Occipital lobe (tissue), 2 donors: Measurements from ENCODE around the gene SIN3B. TPM values are rescaled to one million over a fixed set of nuclear protein-coding genes. Genes with fewer than 3 reads are reported as not detected.

Source experiments
- DNase-seq: peaks from one replicate; lab custom pipeline; 2025; lab: John Stamatoyannopoulos, UW
- total RNA-seq: library from RNA; depleted of rRNA; stranded (reverse); fragments of >200 nt; gene quantifications from one replicate; pipeline ENCODE4 v1.2.3, GENCODE V29; 2014

SIN3B gene
- total RNA-seq, 1 donor from 2014 or later, result 32.9 TPM

DNA sequence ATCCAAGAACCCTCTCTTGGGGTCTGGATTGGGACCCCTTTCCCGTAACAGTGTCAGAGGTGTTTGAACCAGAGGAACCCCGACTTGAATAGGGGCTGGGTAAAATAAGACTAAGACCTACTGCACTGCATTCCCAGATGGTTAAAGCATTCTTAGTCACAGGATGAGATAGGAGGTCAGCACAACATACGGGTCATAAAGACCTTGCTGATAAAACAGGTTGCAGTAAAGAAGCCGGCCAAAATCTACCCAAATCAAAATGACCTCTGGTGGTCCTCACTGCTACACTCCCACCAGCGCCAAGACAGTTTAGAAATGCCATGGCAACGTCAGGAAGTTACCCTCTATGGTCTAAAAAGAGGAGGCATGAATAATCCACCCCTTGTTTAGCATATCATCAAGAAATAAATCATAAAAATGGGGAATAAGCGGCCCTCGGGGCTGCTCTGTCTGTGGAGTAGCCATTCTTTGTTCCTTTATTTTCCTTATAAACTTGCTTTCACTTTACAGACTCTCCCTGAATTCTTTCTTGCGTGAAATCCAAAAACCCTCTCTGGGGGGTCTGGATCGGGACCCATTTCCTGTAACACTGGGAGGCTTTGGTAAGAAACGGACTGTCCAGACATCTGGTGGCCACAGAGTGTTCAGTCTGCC, 4.4 kb upstream of the SIN3B start:
- DNase-seq, result no peak

DNA sequence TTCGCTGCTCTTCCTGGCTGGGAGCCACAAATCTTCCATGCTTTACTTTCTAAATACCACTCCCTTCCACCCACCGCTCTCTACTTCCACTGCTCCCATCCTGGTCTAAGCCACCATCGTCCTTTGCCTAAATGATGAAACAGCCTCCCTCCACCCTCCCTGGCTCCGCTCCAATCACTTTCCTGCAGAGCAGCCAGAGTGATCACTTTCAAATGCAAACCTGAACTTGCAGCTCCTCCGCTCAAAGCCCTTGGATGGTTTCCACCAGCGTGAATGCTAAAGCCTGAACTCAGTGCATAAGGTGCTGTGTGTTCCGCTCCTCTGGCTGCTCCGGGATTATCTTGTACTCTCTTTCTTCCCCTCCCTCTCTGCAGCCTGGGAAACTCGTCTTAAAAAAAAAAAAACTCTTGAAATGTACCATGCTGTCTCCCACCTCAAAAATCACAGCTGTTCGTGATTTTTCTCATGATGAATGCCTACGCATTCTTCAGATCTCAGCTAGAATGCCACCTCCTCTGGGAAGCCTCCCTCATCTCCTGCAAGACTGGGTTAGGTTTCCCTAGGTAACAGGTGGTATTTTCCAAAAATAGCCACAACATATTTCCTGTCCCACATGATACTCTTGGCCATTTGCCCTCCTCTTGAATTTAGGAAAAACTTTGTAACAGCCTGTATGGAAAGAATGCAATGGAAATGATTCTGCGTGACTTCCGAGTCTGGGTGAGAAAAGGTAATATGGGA, 3.7 kb upstream of the SIN3B start:
- peak; percentile 40 for DNase-seq

DNA sequence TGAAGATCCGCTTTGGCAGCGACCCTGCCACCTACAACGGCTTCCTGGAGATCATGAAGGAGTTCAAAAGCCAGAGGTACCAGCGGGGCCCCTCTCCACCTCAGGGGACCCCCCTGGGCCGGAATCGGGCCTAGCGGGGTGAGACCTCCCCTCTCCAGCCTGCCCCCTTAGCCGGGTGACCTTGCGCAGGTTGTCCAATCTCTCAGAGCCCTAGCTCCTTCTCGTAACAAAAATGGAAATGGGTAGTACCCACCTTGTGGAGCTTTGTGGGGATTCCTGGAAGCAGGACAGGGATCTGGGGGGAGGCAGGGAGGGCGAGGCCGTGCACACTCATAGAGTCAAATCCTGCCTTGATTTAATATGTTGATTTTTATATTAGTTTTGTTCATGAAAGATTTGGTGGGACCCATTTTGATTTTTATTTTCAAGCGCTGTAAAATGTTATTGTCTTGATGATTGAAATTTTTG, 658 bp downstream of the SIN3B start:
- DNase-seq, result no peak

DNA sequence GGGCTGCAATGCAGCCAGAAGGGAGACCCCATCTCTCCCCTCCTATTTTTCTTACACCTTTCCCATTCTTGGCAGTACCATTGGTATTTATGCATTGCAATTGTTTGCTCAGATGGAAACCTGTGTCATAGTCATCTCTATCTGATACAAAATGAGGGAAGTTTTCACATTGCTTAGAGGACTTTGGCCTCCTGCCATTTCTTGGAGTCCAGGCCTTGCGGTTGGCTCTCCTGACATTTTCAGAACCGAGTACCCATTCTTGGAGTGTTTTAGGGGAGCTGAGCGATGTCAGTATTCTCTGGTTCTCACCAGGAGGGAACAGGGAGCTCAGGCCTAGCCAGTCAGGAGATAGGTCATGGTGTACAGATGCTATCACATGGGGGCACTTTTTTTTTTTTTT, 1.5 kb downstream of the SIN3B start:
- no peak for DNase-seq

DNA sequence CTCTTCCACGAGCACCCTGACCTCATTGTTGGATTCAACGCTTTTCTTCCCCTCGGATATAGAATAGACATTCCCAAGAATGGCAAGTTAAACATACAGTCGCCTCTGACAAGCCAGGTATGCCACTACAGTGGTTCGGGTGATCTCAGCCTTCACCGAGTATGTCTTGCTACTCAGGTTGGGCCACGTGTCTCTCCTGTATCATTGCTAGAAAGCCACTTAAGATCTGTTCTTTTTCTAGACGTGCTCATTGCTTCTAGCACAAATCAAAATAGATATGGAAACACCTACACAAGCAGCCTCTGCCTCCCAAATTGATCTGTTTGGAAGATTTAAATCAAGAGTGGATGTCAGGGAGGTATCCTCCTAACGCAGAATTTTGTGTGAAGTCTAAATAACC, 2.3 kb downstream of the SIN3B start:
- no peak for DNase-seq

DNA sequence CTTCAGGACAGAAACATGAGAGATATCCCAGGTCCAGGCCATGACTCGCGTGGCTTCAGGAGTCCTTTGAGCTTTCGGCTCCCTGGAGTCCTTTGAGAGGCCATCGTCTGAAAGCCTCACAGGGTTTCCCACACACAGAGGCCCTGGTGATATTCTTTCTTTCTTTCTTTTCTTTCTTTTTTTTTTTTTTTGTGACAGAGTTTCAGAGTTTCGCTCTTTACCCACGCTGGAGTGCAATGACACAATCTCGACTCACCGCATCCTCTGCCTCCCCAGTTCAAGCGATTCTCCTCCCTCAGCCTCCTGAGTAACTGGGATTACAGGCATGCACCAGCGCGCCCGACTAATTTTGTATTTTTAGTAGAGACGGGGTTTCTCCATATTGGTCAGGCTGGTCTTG, 5.5 kb downstream of the SIN3B start:
- no peak for DNase-seq

DNA sequence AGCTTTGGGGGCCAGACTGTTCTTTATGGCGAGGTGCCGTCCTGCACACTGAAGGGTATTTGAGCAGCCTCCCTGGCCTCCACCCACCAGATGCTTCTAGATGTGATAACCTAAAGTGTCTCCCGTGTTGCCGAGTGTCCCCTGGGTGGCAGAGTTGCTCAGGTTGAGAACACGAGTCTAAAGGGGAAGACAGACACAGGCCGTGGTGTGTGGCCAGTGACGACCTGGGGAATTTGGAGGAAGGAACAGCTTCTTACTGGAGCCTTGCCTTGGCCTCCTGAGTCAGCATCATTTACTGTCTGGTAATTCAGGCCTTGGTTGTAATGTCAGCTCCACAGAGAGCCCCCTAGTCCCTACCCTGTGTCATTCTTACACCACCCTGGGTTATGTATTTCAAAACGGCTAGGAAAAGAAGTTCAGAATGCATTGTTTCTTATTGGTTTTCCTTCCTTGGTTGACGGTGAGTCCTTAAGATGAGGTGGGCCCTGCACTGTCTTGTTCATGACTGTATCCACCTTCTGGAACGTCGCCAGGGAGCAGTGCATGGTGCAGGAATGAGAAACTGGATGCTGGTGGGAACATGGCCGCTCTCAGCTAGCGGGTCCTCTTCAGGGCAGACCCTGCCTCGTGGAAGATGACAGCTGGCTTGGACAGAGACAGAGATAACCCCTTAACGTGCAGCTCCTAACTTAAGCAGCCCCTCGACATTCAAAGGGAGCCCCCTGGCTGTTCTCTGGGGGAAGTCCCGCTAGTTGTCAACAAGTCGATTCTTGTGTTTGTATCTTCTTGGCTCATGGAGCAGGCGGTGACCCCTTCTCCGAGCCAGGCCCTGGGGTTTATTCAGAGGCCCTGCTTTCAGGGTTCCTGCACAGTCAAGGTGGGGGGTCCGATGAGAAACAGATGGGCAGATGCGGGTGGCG, 7.2 kb downstream of the SIN3B start:
- DNase-seq, result no peak

DNA sequence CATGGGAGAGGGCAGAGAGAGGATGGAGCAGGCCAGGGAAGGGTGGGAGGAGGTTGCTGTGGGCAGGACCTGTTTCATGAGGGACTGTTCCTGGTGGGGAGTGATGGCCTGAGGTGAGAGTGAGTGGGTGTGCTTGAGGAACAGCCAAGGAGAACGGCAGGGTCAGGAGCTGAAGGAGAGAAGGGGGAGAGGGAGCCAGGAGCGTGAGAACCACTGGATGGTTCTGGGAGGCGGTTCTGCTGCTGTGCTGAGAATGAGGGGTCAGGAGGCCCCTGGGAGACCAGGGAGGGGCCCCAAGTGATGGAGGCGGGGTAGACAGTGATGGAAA, 7.8 kb downstream of the SIN3B start:
- DNase-seq, result no peak

DNA sequence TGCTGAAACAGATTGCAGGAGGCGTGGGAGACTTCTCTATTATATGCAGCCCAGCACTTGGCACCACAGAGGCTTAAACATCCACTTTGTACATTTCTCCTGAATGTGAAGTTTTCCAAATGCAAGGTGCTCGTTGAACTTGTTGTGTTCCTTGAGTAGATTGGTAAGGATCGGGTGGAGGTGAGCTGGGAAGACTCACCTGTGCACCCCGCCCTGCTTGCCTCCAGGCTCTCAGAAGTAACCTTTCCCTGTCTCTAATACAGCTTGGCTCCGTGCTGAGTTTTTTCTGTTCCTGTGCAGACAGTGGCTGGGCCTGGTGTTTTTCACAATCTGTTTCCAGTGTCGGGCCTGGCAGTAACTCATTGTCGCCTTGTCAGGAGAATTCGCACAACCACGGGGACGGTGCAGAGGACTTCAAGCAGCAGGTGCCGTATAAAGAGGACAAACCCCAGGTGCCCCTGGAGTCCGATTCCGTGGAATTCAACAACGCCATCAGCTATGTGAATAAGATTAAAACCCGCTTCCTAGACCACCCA, 12.3 kb downstream of the SIN3B start:
- peak; percentile 25 for DNase-seq

DNA sequence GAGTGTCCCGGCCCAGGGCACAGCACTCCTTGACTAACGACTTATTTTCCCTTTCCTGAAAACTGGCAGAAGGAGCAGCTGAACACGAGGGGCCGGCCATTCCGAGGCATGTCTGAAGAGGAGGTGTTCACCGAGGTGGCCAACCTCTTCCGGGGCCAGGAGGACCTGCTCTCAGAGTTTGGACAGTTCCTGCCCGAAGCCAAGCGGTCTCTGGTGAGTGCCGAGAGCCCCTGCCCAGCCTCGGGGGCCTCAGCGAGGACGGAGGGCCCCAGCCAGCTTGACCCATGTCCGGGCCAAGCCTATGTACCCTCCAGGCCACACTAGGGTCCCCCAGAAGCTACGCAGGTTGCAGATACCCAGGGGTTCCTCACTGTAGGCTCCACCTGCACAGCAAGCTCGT, 17.7 kb downstream of the SIN3B start:
- DNase-seq, result no peak

DNA sequence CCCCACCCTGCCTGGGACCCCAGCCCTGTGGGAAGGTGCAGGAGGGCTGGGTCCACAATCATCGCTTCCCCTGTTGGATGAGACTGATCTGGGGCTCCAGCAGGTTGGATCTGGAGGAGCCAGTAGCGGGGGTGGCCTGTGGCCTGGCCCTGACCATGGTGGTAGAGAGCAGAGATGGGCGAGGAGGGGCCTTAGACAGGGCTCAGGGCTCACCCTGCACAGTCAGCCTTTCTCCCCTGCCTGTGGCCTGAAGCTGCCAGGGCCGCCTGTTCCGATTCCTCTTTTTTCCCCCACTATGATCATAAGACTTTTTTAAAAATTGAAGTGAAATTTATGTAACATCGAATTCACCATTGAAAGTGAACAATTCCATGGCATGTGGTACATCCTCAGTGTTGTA, 18.2 kb downstream of the SIN3B start:
- no peak for DNase-seq

DNA sequence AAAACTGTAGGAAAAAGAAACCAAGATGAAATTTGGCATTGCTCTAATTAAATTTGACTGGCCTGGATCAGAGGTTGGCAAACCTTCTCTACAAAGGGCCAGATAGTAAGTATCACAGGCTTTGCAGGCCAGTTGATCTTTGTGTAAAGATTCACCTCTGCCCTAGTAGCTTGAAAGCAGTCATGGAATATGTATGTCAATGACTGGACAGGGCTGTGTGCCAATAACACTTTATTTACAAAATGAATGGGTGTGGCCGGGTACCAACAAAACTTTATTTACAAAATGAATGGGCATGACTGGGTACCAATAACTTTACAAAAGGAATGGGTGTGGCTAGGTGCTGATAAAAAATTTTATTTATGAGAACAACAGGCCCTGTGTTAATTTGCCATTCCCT, 20.0 kb downstream of the SIN3B start:
- no peak for DNase-seq

DNA sequence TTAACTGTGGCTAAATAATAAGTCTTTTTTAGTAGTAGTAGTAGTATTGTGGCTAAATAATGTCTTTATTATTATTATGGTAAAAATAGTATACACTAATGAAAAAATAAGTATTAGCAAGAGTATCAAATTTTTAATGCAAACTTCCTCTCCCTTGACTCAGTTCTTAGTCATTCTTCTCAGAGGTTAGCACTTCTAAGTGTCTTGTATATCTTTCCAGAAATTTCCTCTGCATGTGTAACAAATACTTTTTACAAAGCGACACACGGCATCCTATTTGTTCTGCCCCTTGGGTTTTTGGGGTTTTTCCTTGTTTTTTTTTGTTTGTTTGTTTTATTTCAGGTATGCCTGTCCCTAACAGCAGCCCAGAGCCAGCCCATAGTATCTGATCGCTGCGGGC, 20.9 kb downstream of the SIN3B start:
- DNase-seq, result no peak

DNA sequence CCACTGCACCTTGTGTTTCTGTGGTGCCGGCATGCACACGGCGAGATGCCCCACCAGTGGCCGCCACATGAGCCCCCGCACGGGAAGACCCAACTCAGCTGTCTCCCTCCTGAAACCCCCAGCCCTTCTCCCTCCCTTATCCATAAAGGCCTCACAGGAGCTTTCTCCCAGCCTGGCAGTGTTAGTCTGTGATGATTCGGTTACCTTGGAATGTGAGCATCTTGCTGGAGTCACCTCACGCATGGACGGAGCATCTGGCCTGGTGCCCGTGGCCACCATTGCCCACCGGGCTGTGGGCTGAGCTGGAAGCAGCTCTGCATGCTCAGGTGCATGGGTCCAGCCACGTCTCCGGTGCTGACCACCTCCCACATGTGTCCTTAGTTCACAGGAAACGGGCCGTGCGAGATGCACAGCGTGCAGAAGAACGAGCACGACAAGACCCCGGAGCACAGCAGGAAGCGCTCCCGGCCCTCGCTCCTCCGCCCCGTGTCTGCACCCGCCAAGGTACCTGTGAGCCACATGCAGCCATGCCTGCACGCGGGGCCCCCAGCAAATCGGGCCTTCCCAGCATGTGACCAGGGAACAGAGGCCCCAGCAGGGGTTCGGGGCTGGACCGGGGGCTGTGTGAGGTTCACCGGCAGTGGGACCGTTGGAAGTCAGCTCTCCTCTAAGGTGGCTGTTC, 22.0 kb downstream of the SIN3B start:
- DNase-seq, result no peak

DNA sequence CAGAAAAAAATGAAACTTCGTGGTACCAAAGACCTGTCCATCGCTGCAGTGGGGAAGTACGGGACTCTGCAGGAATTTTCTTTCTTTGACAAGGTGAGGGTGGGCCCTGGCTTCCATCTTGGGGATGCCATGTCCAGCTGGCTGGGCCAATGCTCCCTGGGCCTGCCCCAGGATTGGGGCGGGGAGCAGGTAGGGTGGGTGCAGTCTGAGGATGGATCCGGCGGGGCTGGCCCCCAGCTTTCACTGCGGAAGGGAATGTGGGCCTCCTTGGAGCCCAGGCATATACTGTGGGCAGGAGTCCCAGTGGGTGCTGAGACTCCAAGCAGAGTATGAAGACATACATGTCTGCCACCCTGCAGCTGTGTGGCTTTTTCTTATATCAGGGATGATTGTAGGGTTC, 23.9 kb downstream of the SIN3B start:
- no peak for DNase-seq

DNA sequence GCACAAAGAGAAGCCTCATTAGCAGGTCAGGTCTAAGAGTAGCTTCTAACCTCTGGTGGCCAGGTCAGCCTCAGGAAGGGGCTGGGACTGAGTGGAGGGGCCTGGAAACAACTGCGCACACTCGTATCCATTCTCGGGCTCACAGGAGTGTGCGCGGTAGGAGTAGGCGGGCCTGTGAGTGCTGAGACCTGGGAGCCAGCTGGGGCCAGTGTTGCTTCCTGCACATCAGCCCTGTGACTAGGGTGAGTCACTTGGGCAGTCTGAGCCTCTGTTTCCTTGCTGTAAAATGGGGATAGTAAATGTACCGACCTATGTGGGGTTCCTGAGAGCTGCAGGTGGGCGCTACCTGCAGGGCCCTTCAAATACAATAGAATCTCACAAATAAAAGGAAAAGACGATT, 26.9 kb downstream of the SIN3B start:
- no peak for DNase-seq

DNA sequence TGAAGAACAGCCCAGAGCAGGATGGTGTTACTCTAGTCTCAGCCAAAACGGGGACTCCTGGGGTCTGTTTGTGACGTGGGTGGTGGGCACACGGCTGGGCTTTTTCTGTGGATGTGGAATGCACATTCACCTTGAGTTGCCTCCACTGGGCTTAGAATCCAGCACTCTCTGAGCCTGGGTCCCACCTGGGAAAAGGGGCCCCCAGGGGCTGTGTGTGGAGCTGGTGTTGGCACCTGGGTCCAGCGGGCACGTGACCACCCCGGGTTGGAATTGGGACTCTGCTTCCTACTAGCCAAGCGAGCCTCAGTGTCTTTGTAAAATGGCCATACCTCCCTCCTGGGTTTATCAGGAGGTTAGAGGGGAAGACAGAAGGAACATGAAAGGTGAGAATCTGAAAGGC, 30.4 kb downstream of the SIN3B start:
- no peak for DNase-seq

DNA sequence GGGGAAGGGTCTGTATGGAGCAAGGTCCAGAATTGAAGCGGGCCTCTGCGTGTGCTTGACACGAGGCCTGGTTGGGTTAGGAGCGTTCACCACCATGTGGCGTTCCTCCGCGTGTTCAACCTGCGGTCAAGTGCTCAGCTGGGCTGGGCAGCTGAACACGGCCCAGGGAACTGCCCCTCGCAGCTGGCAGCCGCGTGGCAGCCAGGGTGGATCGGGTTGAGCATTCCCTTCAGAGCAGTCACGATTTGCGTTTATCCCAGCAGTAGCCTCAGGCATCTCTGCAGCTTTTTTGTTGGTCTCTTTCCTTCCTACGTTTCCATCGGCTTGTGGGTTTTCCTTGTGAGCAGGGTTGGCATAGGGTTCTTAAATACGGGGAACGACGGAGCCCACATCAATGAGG, 30.9 kb downstream of the SIN3B start:
- DNase-seq, result no peak

DNA sequence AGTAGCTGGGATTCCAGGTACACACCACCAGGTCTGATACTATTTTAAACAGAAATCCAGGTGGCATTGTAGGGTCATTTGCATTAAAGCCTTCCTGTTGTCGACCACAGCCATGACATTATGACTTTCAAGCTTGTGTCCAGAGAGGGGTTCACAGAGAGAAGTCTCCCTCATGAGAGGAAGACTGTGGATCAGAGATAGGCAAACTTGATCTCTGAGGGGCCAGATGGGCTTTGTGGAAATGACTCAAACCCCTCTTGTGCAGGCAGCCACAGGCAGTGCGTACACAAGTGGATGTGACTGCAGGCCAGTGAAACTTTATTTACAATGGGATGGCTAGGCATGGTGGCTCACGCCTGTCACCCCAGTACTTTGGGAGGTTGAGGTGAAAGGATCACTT, 31.8 kb downstream of the SIN3B start:
- no peak for DNase-seq

DNA sequence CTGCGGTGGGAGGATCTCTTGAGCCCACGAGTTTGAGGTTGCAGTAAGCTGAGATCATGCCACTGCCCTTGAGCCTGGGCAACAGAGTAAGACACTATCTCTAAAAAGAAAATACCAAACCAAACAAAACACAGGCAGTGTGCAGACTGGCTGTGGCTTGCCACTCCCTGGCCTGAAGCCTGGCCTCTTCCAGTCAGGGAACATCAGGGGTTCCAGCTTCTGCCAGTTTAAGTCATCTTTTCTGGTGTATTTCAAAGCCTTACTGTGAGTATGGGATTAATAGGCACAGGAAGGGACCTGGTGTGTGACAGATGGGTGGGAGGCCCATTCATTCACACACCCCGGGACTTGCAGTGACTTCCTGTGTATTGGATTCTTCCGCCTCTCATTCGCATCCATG, 32.6 kb downstream of the SIN3B start:
- DNase-seq, result no peak

DNA sequence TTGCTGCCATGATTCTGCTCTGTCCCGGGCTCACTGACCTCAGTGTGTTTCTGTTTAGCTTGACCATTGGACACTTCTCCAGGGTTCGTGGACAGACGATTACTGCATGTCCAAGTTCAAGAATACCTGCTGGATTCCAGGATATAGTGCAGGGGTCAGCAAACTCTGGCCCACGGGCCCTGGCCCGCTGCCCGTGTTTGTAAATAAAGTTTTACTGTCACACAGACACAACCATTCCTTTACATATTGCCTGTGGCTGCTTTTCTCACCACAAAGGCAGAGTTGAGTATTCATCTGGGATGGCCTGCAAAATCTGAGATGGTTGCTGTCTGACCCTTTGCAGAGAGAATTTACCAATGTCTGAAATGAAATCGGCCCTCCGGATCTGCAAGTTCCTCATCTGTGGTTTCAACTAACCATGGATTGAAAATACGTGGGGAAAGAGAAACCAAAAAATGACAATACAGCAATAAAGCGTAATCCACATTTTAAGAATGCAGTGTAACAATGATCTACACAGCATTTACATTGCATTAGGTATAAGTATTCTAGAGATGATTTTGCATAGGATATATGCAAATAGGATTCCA, 33.7 kb downstream of the SIN3B start:
- no peak for DNase-seq
